GM23338 (cell line): Measurements from ENCODE around the gene TEX14. TPM values are rescaled to one million over a fixed set of nuclear protein-coding genes. Genes with fewer than 3 reads are reported as not detected.

Experiments used
- ATAC-seq: fragments of 200-7000 bp; cut with Tn5 transposase; 3 replicates; pipeline ENCODE4 v1.9.1; 2020
- DNase-seq: peaks from one replicate; pipeline ENCODE4 v3.0.0-alpha.2; 2015; ENCODE audit warnings: low spot score
- H2AFZ ChIP-seq: fragments of 200-600 bp; sonication (generic); 2 replicates; pipeline ENCODE4 v1.8.0; 2016; ENCODE audit warnings: antibody characterized with exemption, mild to moderate bottlenecking, moderate library complexity
- H3F3A ChIP-seq: fragments of 200-600 bp; sonication (generic); replicated peaks from 2 replicates; pipeline ENCODE4 v1.8.0; 2017; ENCODE audit warnings: antibody characterized with exemption, mixed run types, low read depth
- H3K27ac ChIP-seq: fragments of 200-600 bp; sonication (generic); 2 replicates; pipeline ENCODE4 v1.6.1; 2016; ENCODE audit warnings: low read depth
- H3K27me3 ChIP-seq: fragments of 200-600 bp; sonication (generic); 2 replicates; pipeline ENCODE4 v1.8.0; 2016; ENCODE audit warnings: mild to moderate bottlenecking, mixed run types, moderate library complexity; ENCODE audit not compliant: insufficient read depth
- H3K36me3 ChIP-seq: fragments of 200-600 bp; sonication (generic); 2 replicates; pipeline ENCODE4 v1.8.0; 2016; ENCODE audit warnings: mild to moderate bottlenecking; ENCODE audit not compliant: insufficient read depth
- H3K4me1 ChIP-seq: fragments of 200-600 bp; sonication (generic); 2 replicates; pipeline ENCODE4 v1.8.0; 2016; ENCODE audit warnings: mild to moderate bottlenecking, moderate library complexity; ENCODE audit not compliant: insufficient read depth
- H3K4me2 ChIP-seq: fragments of 200-600 bp; sonication (generic); 2 replicates; pipeline ENCODE4 v1.7.1; 2017; ENCODE audit warnings: mixed run types
- H3K4me3 ChIP-seq: fragments of 200-600 bp; sonication (generic); 2 replicates; pipeline ENCODE4 v1.6.1; 2016; ENCODE audit warnings: mixed run types
- H3K79me2 ChIP-seq: fragments of 200-600 bp; sonication (generic); replicated peaks from 2 replicates; pipeline ENCODE4 v1.8.0; 2017; ENCODE audit warnings: mild to moderate bottlenecking; ENCODE audit not compliant: insufficient read depth
- H3K9me2 ChIP-seq: fragments of 200-600 bp; sonication (generic); 2 replicates; pipeline ENCODE4 v1.8.0; 2017; ENCODE audit not compliant: insufficient read depth
- H4K20me1 ChIP-seq: fragments of 200-600 bp; sonication (generic); replicated peaks from 2 replicates; pipeline ENCODE4 v1.8.0; 2017; ENCODE audit warnings: mild to moderate bottlenecking; ENCODE audit not compliant: insufficient read depth
- H3K27ac Mint-ChIP-seq: 2 replicates; pipeline ENCODE4 v1.8.0; 2020; ENCODE audit warnings: inconsistent platforms, mild to moderate bottlenecking, moderate library complexity, mixed read lengths
- H3K27me3 Mint-ChIP-seq: 3 replicates; pipeline ENCODE4 v1.8.0; 2022; ENCODE audit warnings: low read depth, mild to moderate bottlenecking, moderate library complexity, mixed read lengths, inconsistent platforms; ENCODE audit not compliant: insufficient read depth, poor library complexity
- H3K36me3 Mint-ChIP-seq: 3 replicates; pipeline ENCODE4 v1.8.0; 2021; ENCODE audit warnings: low read depth, mild to moderate bottlenecking, inconsistent platforms, moderate library complexity, mixed read lengths
- H3K4me1 Mint-ChIP-seq: 3 replicates; pipeline ENCODE4 v1.8.0; 2020; ENCODE audit warnings: mild to moderate bottlenecking, inconsistent platforms, mixed read lengths
- H3K4me3 Mint-ChIP-seq: 3 replicates; pipeline ENCODE4 v1.8.0; 2021; ENCODE audit warnings: moderate library complexity, mild to moderate bottlenecking, inconsistent platforms, mixed read lengths
- H3K9me3 Mint-ChIP-seq: 3 replicates; pipeline ENCODE4 v1.8.0; 2020; ENCODE audit warnings: moderate library complexity, mild to moderate bottlenecking, inconsistent platforms, mixed read lengths
- CREB1 ChIP-seq: fragments of 250-450 bp; sonication (Bioruptor Pico); IDR thresholded peaks from 2 replicates; pipeline ENCODE4 v1.5.0; 2020; ENCODE audit warnings: low read depth, mild to moderate bottlenecking, moderate library complexity
- CTCF ChIP-seq, 2 experiments: fragments of 200-600 bp in 1 of 2; sonication (generic) in 1 of 2; conservative IDR thresholded peaks; 2 replicates each; pipeline versions ENCODE4 v1.5.1 to v1.6.1; 2016 to 2017; ENCODE audit warnings: antibody characterized with exemption in 2 of 2, low read depth in 2 of 2, mild to moderate bottlenecking in 2 of 2, moderate library complexity in 1 of 2
- NANOG ChIP-seq: IDR thresholded peaks from 2 replicates; pipeline ENCODE4 v1.6.1; 2016; ENCODE audit warnings: antibody characterized with exemption, borderline replicate concordance
- POLR2AphosphoS5 ChIP-seq: IDR thresholded peaks from 2 replicates; pipeline ENCODE4 v1.6.1; 2016; ENCODE audit warnings: antibody characterized with exemption, low read depth
- REST ChIP-seq: IDR thresholded peaks from one replicate; pipeline ENCODE4 v1.6.1; 2018; ENCODE audit warnings: antibody characterized with exemption; ENCODE audit not compliant: unreplicated experiment
- ZNF114 ChIP-seq: fragments of 250-450 bp; sonication (Bioruptor Pico); IDR thresholded peaks from 2 replicates; pipeline ENCODE4 v1.5.0; 2020; ENCODE audit warnings: mild to moderate bottlenecking, moderate library complexity
- polyA plus RNA-seq: library from polyadenylated mRNA; unstranded; fragments of >200 nt; fragmentation: Nextera tagmentation; extraction: Ambion mirVana; gene quantifications from 2 replicates; pipeline ENCODE4 v1.2.1, GENCODE V29; 2016
- total RNA-seq: library from RNA; depleted of rRNA; stranded (reverse); fragments of >200 nt; shearing (Covaris generic); gene quantifications from 2 replicates; pipeline ENCODE4 v1.2.3, GENCODE V29; 2014

The TEX14 gene
- total and polyA plus RNA-seq, 2 experiments from 2014 or later, result 0.80 to 2.6 TPM

GRCh38 chr17:58693751-58694150 lies 1.9 kb upstream of the TEX14 start:
- H3K36me3 ChIP-seq, result no peaks in the 10 kb centered on the region
- H4K20me1 ChIP-seq, result no peaks in the 10 kb centered on the region
- H3K4me2 ChIP-seq, result peak overlapping the region; percentile 81; the same call in 1 of the 2 replicates
- H3K27ac ChIP-seq, result no peak overlapping the region
- Mint-ChIP-seq H3K9me3 (no peaks in the 10 kb centered on the region), H3K27me3 (peaks cover 6% of the 10 kb centered on the region), H3K27ac (no peak overlapping the region), H3K4me1 (peaks cover 7% of the 10 kb centered on the region), H3K4me3 (no peak overlapping the region), H3K36me3 (no peaks in the 10 kb centered on the region; the same call in 2 of the 3 replicates)
- no peaks in the 10 kb centered on the region for H3K9me2 ChIP-seq
- H3K4me1 ChIP-seq, result peaks cover 3% of the 10 kb centered on the region; the same call in 1 of the 2 replicates
- no peaks in the 10 kb centered on the region for H3K79me2 ChIP-seq
- no peak overlapping the region for H3K4me3 ChIP-seq
- H2AFZ ChIP-seq, result no peak overlapping the region
- ATAC-seq (no peak), DNase-seq (no peak)
- TF ChIP-seq ZNF114, result no peak
- no peak for TF ChIP-seq REST
- H3F3A ChIP-seq, result 0 out of 2 replicates have a peak, but pooled peaks cover 3% of the 10 kb centered on the region
- no peaks in the 10 kb centered on the region for H3K27me3 ChIP-seq

GRCh38 chr17:58693208-58693607 lies 1.4 kb upstream of the TEX14 start:
- Histone ChIP-seq H3F3A (0 out of 2 replicates have a peak, but pooled peaks cover 3% of the 10 kb centered on the region), H3K27me3 (no peaks in the 10 kb centered on the region), H3K36me3 (no peaks in the 10 kb centered on the region), H3K27ac (no peak overlapping the region), H4K20me1 (no peaks in the 10 kb centered on the region), H3K4me1 (peaks cover 3% of the 10 kb centered on the region; the same call in 1 of the 2 replicates), H3K4me3 (peak overlapping the region; percentile 51), H3K79me2 (no peaks in the 10 kb centered on the region), H3K9me2 (no peaks in the 10 kb centered on the region), H3K4me2 (peak overlapping the region; percentile 81), H2AFZ (no peak overlapping the region)
- Mint-ChIP-seq H3K9me3 (no peaks in the 10 kb centered on the region), H3K4me3 (peak overlapping the region; percentile 72), H3K27ac (no peak overlapping the region), H3K27me3 (peaks cover 6% of the 10 kb centered on the region), H3K36me3 (no peaks in the 10 kb centered on the region; the same call in 2 of the 3 replicates), H3K4me1 (peaks cover 7% of the 10 kb centered on the region)
- DNase-seq, result no peak
- ATAC-seq, result no peak
- TF ChIP-seq CREB1, result no peak
- no peak for TF ChIP-seq CTCF (conservative IDR thresholded peaks at IDR 0.05; ENCODE audit: low read depth in 2 of 2)
- TF ChIP-seq NANOG, result no peak
- TF ChIP-seq POLR2AphosphoS5, result no peak
